GM12878 (cell line): ENCODE data around the gene CPLX4.

Source experiments
- CHD1 ChIP-seq: IDR thresholded peaks from 2 replicates; pipeline ENCODE4 v1.6.1; 2012; ENCODE audit warnings: low read depth, low read length, improper control_type of control experiment
- CREB1 ChIP-seq: IDR thresholded peaks from 2 replicates; pipeline ENCODE4 v1.6.1; 2012; ENCODE audit warnings: low read depth, mild to moderate bottlenecking, inconsistent platforms
- ESRRA ChIP-seq: IDR thresholded peaks from 2 replicates; pipeline ENCODE4 v1.6.1; 2012; ENCODE audit warnings: mild to moderate bottlenecking, low read length, improper control_type of control experiment
- GABPA ChIP-seq: IDR thresholded peaks from 2 replicates; pipeline ENCODE4 v1.6.1; 2014; ENCODE audit warnings: antibody characterized with exemption, low read depth, mild to moderate bottlenecking, inconsistent platforms
- RFX5 ChIP-seq: IDR thresholded peaks from 2 replicates; pipeline ENCODE4 v1.6.1; 2011; ENCODE audit warnings: low read depth, low read length, improper control_type of control experiment
- SP1 ChIP-seq: IDR thresholded peaks from one replicate; pipeline ENCODE4 v1.6.1; 2011; ENCODE audit warnings: low read depth, low read length
- SPI1 ChIP-seq: IDR thresholded peaks from 2 replicates; pipeline ENCODE4 v1.6.1; 2011; ENCODE audit warnings: low read depth, mild to moderate bottlenecking, low read length, moderate library complexity, borderline replicate concordance; ENCODE audit not compliant: insufficient read depth
- SRF ChIP-seq, 2 experiments: IDR thresholded peaks; 2 replicates each; pipeline ENCODE4 v1.6.1; 2011; ENCODE audit warnings: low read depth in 2 of 2, low read length in 2 of 2, mild to moderate bottlenecking in 1 of 2, moderate library complexity in 1 of 2
- TF ChIP-seq, protein P1 (sequence below): IDR thresholded peaks from 2 replicates; pipeline ENCODE4 v1.6.1; 2012; ENCODE audit warnings: low read depth, low read length, improper control_type of control experiment
- TF ChIP-seq, protein P2 (sequence below): IDR thresholded peaks from 2 replicates; pipeline ENCODE4 v1.6.1; 2011; ENCODE audit warnings: low read depth, mild to moderate bottlenecking, low read length, moderate library complexity, borderline replicate concordance; ENCODE audit errors: extremely low read depth

DNA sequence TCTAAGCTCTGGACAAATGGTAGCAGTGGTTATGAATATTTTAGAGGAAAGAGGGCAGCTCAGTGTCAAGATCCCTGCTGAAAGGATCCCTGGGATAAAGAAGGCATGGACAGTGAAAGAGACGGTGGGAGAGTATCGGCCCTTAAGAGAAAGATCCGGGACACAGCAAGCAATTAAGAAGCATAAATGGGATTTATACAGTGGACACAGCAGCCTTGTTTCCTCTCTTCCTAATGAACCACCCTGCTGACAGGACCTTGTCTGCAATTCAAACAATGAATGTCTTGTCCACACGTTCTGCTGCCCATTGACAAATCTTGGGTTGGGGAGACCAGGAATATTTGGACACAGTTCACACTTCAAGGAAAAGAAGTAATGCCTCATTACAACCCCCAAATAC, 16.5 kb downstream of the CPLX4 start:
- no peak for TF ChIP-seq SP1
- no peak for TF ChIP-seq CREB1
- TF ChIP-seq GABPA, result no peak
- no peak for TF ChIP-seq ESRRA
- no peak for TF ChIP-seq SPI1
- TF ChIP-seq CHD1, result no peak
- no peak for TF ChIP-seq RFX5
- TF ChIP-seq, protein P1, sequence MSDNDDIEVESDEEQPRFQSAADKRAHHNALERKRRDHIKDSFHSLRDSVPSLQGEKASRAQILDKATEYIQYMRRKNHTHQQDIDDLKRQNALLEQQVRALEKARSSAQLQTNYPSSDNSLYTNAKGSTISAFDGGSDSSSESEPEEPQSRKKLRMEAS, result no peak
- TF ChIP-seq, protein P2, sequence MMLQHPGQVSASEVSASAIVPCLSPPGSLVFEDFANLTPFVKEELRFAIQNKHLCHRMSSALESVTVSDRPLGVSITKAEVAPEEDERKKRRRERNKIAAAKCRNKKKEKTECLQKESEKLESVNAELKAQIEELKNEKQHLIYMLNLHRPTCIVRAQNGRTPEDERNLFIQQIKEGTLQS, result no peak
- TF ChIP-seq SRF (IDR thresholded peaks at IDR 0.05; ENCODE audit: low read depth in 2 of 2, low read length in 2 of 2), result no peak
